NOMO-1 (cell line): Measurements from ENCODE around the gene CXADR.
A peak's percentile ranks its signal among the peaks of the same experiment; 100 is the strongest.

Experiments
- DNase-seq, 2 experiments: peaks; one replicate each; lab custom pipeline; 2025; ENCODE audit not compliant: unreplicated experiment in 2 of 2; lab: John Stamatoyannopoulos, UW

Gene CXADR

GRCh38 chr21:17539323-17539722, 26.5 kb downstream of the CXADR start:
- peak; percentile 55 to 94 for DNase-seq

- DNase-seq, result peak; percentile 12 to 45
Observed at GRCh38 chr21:17539743-17540341, 27.0 kb downstream of the CXADR start.

- DNase-seq, result no peak
Observed at GRCh38 chr21:17540530-17540929, 27.7 kb downstream of the CXADR start.

- no peak for DNase-seq
Observed at GRCh38 chr21:17542371-17543011, 29.6 kb downstream of the CXADR start.

- no peak for DNase-seq
Observed at GRCh38 chr21:17545007-17545406, 32.2 kb downstream of the CXADR start.

GRCh38 chr21:17548262-17548661, 35.4 kb downstream of the CXADR start:
- DNase-seq, result no peak

GRCh38 chr21:17550671-17551308, 37.9 kb downstream of the CXADR start:
- no peak for DNase-seq

GRCh38 chr21:17552410-17552809, 39.6 kb downstream of the CXADR start:
- DNase-seq, result no peak

- DNase-seq, result no peak
Observed at GRCh38 chr21:17554120-17554519, 41.3 kb downstream of the CXADR start.

GRCh38 chr21:17554679-17555465, 42.0 kb downstream of the CXADR start:
- peak; percentile 17 to 44 for DNase-seq

- no peak for DNase-seq
Observed at GRCh38 chr21:17560377-17561025, 47.7 kb downstream of the CXADR start.

- no peak for DNase-seq
Observed at GRCh38 chr21:17570786-17571185, 57.9 kb downstream of the CXADR start.

- DNase-seq, result no peak
Observed at GRCh38 chr21:17572431-17572830, 59.6 kb downstream of the CXADR start.

GRCh38 chr21:17575076-17575475, 62.2 kb downstream of the CXADR start:
- no peak for DNase-seq

GRCh38 chr21:17576080-17576835, 63.4 kb downstream of the CXADR start:
- no peak for DNase-seq

- DNase-seq, result no peak
Observed at GRCh38 chr21:17577701-17578100, 64.9 kb downstream of the CXADR start.

GRCh38 chr21:17578162-17578561, 65.3 kb downstream of the CXADR start:
- DNase-seq, result no peak

- DNase-seq, result no peak
Observed at GRCh38 chr21:17578876-17579275, 66.0 kb downstream of the CXADR start.

- DNase-seq, result no peak
Observed at GRCh38 chr21:17580319-17580718, 67.5 kb downstream of the CXADR start.

GRCh38 chr21:17583898-17584297, 71.1 kb downstream of the CXADR start:
- no peak for DNase-seq
